ENCODE measurements around the gene SLC47A2. TPM values are rescaled to one million over a fixed set of nuclear protein-coding genes. Genes with fewer than 3 reads are reported as not detected.

SLC47A2 gene
- polyA plus RNA-seq, 1 experiment = not detected

GRCh38 chr17:19642373-19642893 is 74.0 kb downstream of the SLC47A2 start:
- Histone ChIP-seq H3K27me3 (ENCODE audit: control insufficient read depth, insufficient read depth, low read length) (no peaks in the 10 kb centered on the region; the same call in none of the 2 replicates), H3K4me3 (ENCODE audit: low read depth, low read length) (no peak overlapping the region), H3K36me3 (ENCODE audit: control insufficient read depth, insufficient read depth, low read length) (no peaks in the 10 kb centered on the region)
- ChIA-PET CTCF (interaction anchor here (0.7 to 1.0 kb wide), 2 partner anchors 10 to 50 kb away, joined by 3 read pairs; no protein-coding TSS in a partner anchor), POLR2A (interaction anchor here (0.6 kb wide), 1 partner anchor 265 kb away, joined by 4 read pairs; no protein-coding TSS in a partner anchor)
- DNase-seq (ENCODE audit: low read depth) = no peak
- no peak for TF ChIP-seq CTCF (IDR thresholded peaks at IDR 0.05; ENCODE audit: insufficient read depth, low read depth, low read length)

GRCh38 chr17:19641687-19642372 is 74.6 kb downstream of the SLC47A2 start:
- H3K4me3 ChIP-seq (ENCODE audit: low read depth, low read length) = no peak overlapping the region
- ChIA-PET CTCF (interaction anchor here (0.7 to 1.0 kb wide), 2 partner anchors 10 to 50 kb away, joined by 3 read pairs; no protein-coding TSS in a partner anchor), POLR2A (no interaction called here)
- TF ChIP-seq CTCF (IDR thresholded peaks at IDR 0.05; ENCODE audit: insufficient read depth, low read depth, low read length) = no peak
- H3K36me3 ChIP-seq (ENCODE audit: control insufficient read depth, insufficient read depth, low read length) = no peaks in the 10 kb centered on the region
- H3K27me3 ChIP-seq (ENCODE audit: control insufficient read depth, insufficient read depth, low read length) = no peaks in the 10 kb centered on the region; the same call in none of the 2 replicates
- no peak for DNase-seq (ENCODE audit: low read depth)

- ChIA-PET POLR2A (no interaction called here), CTCF (no interaction called here)
- Histone ChIP-seq H3K27me3 (ENCODE audit: control insufficient read depth, insufficient read depth, low read length) (no peaks in the 10 kb centered on the region; the same call in 1 of the 2 replicates), H3K36me3 (ENCODE audit: control insufficient read depth, insufficient read depth, low read length) (no peaks in the 10 kb centered on the region), H3K4me3 (ENCODE audit: low read depth, low read length) (no peak overlapping the region)
- TF ChIP-seq CTCF (IDR thresholded peaks at IDR 0.05; ENCODE audit: insufficient read depth, low read depth, low read length) = no peak
- DNase-seq (ENCODE audit: low read depth) = no peak
These were observed 84.5 kb downstream of the SLC47A2 start for GRCh38 chr17:19631905-19632304.

- Histone ChIP-seq H3K27me3 (ENCODE audit: control insufficient read depth, insufficient read depth, low read length) (no peaks in the 10 kb centered on the region; the same call in 1 of the 2 replicates), H3K36me3 (ENCODE audit: control insufficient read depth, insufficient read depth, low read length) (no peaks in the 10 kb centered on the region), H3K4me3 (ENCODE audit: low read depth, low read length) (no peak overlapping the region)
- TF ChIP-seq CTCF (IDR thresholded peaks at IDR 0.05; ENCODE audit: insufficient read depth, low read depth, low read length) = no peak
- CTCF ChIA-PET = no interaction called here
- no peak for DNase-seq (ENCODE audit: low read depth)
- POLR2A ChIA-PET = no interaction called here
These were observed 85.7 kb downstream of the SLC47A2 start for GRCh38 chr17:19630661-19631060.

GRCh38 chr17:19630035-19630434 is 86.3 kb downstream of the SLC47A2 start:
- H3K27me3 ChIP-seq (ENCODE audit: control insufficient read depth, insufficient read depth, low read length) = peaks cover under 1% of the 10 kb centered on the region; the same call in 1 of the 2 replicates
- no peaks in the 10 kb centered on the region for H3K36me3 ChIP-seq (ENCODE audit: control insufficient read depth, insufficient read depth, low read length)
- H3K4me3 ChIP-seq (ENCODE audit: low read depth, low read length) = no peak overlapping the region
- POLR2A ChIA-PET = no interaction called here
- CTCF ChIA-PET = no interaction called here
- TF ChIP-seq CTCF (IDR thresholded peaks at IDR 0.05; ENCODE audit: insufficient read depth, low read depth, low read length) = no peak
- DNase-seq (ENCODE audit: low read depth) = no peak
